KG1 (cell line): Measurements from ENCODE around the gene OXCT2.

Experiments used
- DNase-seq: peaks from one replicate; lab custom pipeline; 2025; lab: John Stamatoyannopoulos, UW

Gene OXCT2

GRCh38 chr1:39762550-39763540 is 8.3 kb downstream of the OXCT2 start:
- DNase-seq: no peak

- DNase-seq: no peak
Measured at GRCh38 chr1:39761557-39762260, 9.4 kb downstream of the OXCT2 start.

GRCh38 chr1:39761016-39761415 is 10.1 kb downstream of the OXCT2 start:
- no peak for DNase-seq

GRCh38 chr1:39760074-39761008 is 10.8 kb downstream of the OXCT2 start:
- no peak for DNase-seq

GRCh38 chr1:39759436-39759726 is 11.8 kb downstream of the OXCT2 start:
- no peak for DNase-seq

- no peak for DNase-seq
Measured at GRCh38 chr1:39758556-39759435, 12.4 kb downstream of the OXCT2 start.

- no peak for DNase-seq
Measured at GRCh38 chr1:39757501-39757900, 13.6 kb downstream of the OXCT2 start.

GRCh38 chr1:39755965-39756659 is 15.0 kb downstream of the OXCT2 start:
- no peak for DNase-seq

- no peak for DNase-seq
Measured at GRCh38 chr1:39754906-39755504, 16.1 kb downstream of the OXCT2 start.

GRCh38 chr1:39754026-39754570 is 17.1 kb downstream of the OXCT2 start:
- DNase-seq: no peak

GRCh38 chr1:39753132-39754025 is 17.8 kb downstream of the OXCT2 start:
- DNase-seq: no peak

- DNase-seq: no peak
Measured at GRCh38 chr1:39752703-39753102, 18.4 kb downstream of the OXCT2 start.

- DNase-seq: no peak
Measured at GRCh38 chr1:39751595-39751994, 19.6 kb downstream of the OXCT2 start.

- DNase-seq: no peak
Measured at GRCh38 chr1:39745016-39745670, 26.0 kb downstream of the OXCT2 start.

GRCh38 chr1:39738622-39739366 is 32.4 kb downstream of the OXCT2 start, which contains the start of gene PPIE:
Gene PPIE, plus strand, starts transcription at chr1:39738882. Its CDS starts 19 bp downstream, at chr1:39738901.
- DNase-seq: peak; percentile 86

- DNase-seq: no peak
Measured at GRCh38 chr1:39737546-39738169, 33.5 kb downstream of the OXCT2 start.

- no peak for DNase-seq
Measured at GRCh38 chr1:39735731-39736130, 35.4 kb downstream of the OXCT2 start.
